Measurements from ENCODE around the gene MX2.

MX2 gene

GRCh38 chr21:41378849-41379248 lies 17.0 kb downstream of the MX2 start:
- no peak for FAIRE-seq

DNA sequence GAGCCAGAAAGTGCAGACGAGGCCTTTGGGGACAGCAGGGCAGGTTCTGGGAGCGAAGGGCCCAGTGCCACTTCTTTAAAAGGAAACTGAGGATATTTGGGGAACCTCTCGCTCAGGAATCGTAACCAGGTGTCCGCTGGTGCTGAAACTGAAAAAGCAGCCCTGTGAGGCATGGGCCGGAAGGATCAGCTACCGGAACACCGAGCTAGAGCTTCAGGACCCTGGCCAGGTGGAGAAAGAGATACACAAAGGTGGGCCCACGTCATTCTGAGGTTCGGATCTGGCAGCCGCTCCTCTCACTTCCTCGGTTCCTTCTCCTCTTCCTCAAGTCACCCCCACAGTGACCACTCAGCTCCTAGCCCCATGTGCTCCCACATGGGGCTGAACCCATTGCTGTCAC lies 18.1 kb downstream of the MX2 start:
- FAIRE-seq, result no peak

More at GRCh38 chr21:41378849-41379248, 17.0 kb downstream of the MX2 start:
- DNase-seq (ENCODE audit: insufficient read length, low spot score), result no peak

GRCh38 chr21:41381731-41382130 lies 19.9 kb downstream of the MX2 start:
- DNase-seq (ENCODE audit: insufficient read length, low spot score) (no peak), FAIRE-seq (no peak)

More for the DNA sequence above, 18.1 kb downstream of the MX2 start:
- no peak for DNase-seq (ENCODE audit: insufficient read length, low spot score)

- FAIRE-seq (no peak), DNase-seq (ENCODE audit: insufficient read length, low spot score) (no peak)
Observed at GRCh38 chr21:41387042-41387819, 25.4 kb downstream of the MX2 start.

GRCh38 chr21:41387824-41388223 lies 26.0 kb downstream of the MX2 start:
- FAIRE-seq (no peak), DNase-seq (ENCODE audit: insufficient read length, low spot score) (no peak)

GRCh38 chr21:41388259-41388658 lies 26.4 kb downstream of the MX2 start:
- FAIRE-seq (no peak), DNase-seq (ENCODE audit: insufficient read length, low spot score) (no peak)

GRCh38 chr21:41390043-41390639 lies 28.3 kb downstream of the MX2 start:
- FAIRE-seq, result no peak
- DNase-seq (ENCODE audit: insufficient read length, low spot score), result no peak

DNA sequence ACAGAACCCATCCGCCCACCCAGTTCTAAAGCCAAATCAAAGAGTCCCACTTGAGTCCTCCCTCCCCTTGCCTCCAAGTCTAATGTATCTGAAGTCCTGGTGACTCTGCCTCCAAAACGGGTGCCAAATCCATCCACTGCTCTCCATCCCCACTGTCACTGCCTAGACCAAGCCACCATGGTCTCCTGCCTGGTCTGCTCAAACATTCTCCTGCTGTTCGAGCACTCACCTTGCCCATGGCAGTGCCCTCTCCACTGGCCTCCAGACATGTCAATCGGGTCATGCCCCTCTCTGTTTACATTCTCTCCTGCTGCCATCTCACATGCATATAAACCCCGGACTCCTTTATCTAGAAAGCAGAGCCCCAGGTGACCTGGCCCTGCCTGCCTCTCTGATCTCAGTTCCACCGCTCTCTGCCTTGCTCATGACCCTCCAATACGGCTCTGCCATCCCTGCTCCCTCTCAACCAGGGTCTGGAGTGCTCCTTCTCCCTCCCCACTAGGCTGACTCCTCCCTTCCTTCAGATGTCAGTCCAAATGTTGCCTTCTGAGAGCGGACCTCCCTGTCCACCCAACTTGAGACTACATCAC lies 32.1 kb downstream of the MX2 start:
- DNase-seq (ENCODE audit: insufficient read length, low spot score), result no peak
- FAIRE-seq, result no peak

GRCh38 chr21:41396558-41397075 lies 34.8 kb downstream of the MX2 start:
- DNase-seq (ENCODE audit: insufficient read length, low spot score), result no peak
- FAIRE-seq, result no peak

DNA sequence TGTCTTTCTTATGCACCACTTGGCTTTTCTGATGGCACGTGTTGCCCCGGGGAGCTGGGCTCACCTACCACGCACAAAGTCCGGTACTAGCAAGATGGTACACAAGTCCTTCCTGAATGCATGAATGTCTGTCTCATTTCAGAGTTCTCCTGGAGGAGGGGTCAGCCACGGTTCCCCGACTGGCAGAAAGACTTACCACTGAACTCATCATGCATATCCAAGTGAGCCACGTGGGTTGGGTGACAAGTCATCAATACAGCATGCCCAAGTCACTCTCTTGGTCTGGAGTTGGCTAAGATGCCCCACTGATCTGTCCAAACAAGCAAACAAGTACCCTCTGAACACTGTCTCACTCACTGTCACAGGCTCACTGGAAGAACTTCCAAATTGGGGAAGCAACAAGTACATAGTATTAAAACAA lies 35.7 kb downstream of the MX2 start:
- FAIRE-seq (no peak), DNase-seq (ENCODE audit: insufficient read length, low spot score) (no peak)

- DNase-seq (ENCODE audit: insufficient read length, low spot score) (no peak), FAIRE-seq (no peak)
Observed at GRCh38 chr21:41398251-41398650, 36.4 kb downstream of the MX2 start.

DNA sequence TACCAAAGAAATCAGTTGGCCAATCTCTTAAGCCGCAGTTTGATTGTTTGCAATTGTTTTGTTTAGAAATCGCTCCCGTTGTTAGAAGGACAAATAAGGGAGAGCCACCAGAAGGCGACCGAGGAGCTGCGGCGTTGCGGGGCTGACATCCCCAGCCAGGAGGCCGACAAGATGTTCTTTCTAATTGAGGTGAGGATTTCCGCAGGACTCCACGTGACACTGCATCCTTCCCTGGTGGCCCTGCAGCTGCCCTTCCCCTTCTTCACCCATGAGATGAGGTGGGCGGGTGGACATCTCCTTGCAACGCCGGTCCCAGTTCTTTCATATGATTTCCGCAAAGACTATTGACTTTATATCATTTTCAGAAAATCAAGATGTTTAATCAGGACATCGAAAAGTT lies 37.0 kb downstream of the MX2 start:
- FAIRE-seq (no peak), DNase-seq (ENCODE audit: insufficient read length, low spot score) (no peak)

DNA sequence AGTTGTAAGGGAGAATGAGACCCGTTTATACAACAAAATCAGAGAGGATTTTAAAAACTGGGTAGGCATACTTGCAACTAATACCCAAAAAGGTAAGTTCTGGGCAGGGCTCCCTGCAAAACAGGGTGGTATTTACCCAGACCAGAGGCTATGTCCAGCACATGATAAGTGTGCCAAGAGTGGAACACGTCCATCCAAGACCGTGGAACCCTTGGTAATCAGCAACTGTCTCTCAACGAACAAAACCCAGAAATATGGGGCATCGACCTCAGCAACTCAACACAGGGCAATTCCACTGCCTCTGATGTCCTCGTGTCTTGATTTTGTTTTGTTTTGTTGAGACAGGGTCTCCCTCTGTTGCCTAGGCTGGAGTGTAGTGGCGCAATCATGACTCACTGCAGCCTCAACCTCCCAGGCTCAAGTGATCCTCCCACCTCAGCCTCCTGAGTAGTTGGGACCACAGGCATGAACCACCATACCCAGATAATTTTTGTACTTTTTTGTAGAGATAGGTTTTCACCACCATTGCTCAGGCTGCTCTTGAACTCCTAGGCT lies 37.5 kb downstream of the MX2 start:
- FAIRE-seq, result no peak
- no peak for DNase-seq (ENCODE audit: insufficient read length, low spot score)

DNA sequence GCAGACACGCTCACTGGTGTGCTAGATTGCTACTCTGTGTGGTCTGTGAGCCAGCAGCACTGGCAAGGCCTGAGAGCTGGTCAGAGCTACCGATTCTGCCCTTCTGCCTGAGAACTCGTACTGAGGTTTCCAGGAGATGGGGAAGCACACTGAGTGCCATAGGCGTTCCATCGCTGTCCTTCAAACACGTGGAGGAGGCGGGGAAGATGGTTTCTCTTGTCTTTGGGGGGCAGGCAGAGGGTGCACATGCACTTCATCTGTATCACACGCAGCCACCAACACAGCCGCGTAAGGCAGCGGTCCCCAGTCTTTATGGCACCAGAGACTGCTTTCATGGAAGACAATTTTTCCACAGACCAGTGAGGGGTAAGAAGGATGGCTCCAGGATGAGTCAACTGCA lies 40.4 kb downstream of the MX2 start:
- FAIRE-seq (no peak), DNase-seq (ENCODE audit: insufficient read length, low spot score) (no peak)

DNA sequence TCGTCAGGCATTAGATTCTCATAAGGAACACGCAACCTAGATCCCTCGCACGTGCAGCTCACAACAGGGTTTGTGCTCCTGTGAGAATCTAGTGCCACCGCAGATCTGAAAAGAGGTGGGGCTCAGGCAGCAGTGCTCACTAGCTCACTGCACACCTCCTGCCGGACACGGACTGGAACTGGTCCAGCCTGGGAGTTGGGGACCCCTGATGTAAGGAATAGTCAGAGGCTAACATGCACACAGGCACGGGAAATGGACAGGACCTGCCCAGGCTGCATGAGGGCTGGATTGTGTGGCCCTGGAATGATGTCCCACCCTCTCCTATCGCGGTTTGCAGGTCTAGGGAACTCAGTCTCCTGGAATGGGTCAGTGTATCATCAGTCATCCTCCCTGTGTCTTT lies 41.0 kb downstream of the MX2 start:
- DNase-seq (ENCODE audit: insufficient read length, low spot score) (no peak), FAIRE-seq (no peak)

GRCh38 chr21:41403331-41403730 lies 41.5 kb downstream of the MX2 start:
- FAIRE-seq (no peak), DNase-seq (ENCODE audit: insufficient read length, low spot score) (no peak)

DNA sequence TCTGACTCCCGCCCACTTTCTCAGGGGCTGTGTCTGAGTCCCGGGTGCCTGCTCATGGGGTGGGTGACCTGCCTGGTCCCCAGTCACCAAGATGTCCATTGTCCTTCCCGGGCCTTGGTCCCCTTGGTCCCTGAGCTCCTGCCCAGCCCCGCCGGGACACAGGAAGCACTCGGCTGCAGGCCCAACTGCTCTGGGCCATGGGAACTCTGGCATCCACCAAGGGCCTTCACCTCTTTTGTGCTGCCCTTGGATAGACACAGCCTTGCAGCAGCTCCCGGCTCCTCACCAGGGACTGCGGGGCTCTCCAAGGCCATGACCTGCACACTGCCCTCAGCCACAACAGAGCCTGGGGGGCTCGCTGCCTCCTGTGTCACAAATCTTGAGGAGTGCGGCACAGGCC lies 42.1 kb downstream of the MX2 start:
- no peak for DNase-seq (ENCODE audit: insufficient read length, low spot score)
- FAIRE-seq, result no peak

DNA sequence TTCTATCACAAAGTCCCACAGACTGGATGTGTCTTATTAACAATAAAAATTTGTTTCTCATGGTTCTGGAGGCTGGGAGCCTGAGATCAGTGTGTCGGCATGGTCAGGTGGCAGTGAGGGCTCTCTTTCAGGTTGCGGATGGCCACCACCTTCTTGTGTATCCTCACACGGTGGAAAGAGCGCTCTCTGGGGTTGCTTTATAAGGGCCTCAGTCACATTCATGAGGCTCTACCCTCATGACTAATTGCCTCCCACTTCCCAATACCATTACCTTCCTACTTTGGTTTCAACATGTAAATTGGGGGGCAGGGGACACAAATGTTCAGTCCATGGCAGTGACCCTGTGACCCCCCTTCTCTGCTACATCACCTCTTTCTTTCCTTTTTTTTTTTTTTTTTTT lies 43.5 kb downstream of the MX2 start:
- FAIRE-seq, result no peak
- no peak for DNase-seq (ENCODE audit: insufficient read length, low spot score)

DNA sequence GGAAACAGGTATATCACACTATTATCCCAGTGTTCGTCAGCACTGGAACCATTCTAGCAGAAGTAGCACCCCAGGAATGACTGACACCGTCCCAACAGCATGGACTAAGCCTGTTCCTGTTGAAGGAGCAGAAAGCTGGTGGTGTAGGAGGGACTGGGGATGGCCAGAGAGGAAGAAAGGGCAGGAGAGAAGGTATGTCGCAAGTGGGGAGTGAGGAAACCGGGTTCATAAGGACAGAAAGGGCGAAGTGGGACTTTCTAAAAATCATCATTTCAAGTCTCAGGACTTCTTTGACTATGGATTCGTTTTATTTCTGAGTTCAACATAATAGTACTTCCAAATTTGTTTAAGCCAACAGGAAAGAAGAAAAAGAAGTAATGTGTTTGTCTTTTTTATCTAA lies 44.5 kb downstream of the MX2 start:
- DNase-seq (ENCODE audit: insufficient read length, low spot score), result no peak
- FAIRE-seq, result no peak

DNA sequence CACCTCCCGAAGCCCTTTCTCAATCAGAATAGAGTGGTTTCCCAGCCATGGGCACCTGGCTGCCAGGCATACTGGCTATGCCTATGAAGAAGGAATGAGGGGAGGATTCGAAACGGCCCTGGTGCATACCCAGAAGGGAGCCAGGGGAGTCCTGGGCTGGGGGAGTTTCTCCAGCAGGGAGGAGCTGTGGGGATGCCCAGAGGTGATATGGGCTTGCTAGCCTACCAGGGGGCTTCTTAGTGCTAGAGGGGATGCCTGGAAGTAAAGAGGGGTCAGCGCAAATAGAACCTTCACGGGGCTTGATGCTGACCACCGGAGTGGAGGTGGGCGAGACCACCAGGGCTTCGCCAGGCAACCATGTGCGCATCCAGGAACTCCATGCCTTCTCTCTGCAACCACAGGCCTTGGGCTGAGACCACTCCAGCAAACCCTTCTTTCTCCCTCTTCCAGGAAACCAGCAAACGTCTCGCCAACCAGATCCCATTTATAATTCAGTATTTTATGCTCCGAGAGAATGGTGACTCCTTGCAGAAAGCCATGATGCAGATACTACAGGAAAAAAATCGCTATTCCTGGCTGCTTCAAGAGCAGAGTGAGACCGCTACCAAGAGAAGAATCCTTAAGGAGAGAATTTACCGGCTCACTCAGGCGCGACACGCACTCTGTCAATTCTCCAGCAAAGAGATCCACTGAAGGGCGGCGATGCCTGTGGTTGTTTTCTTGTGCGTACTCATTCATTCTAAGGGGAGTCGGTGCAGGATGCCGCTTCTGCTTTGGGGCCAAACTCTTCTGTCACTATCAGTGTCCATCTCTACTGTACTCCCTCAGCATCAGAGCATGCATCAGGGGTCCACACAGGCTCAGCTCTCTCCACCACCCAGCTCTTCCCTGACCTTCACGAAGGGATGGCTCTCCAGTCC lies 46.0 kb downstream of the MX2 start:
- no peak for DNase-seq (ENCODE audit: insufficient read length, low spot score)
- FAIRE-seq, result no peak

- no peak for DNase-seq (ENCODE audit: insufficient read length, low spot score)
- no peak for FAIRE-seq
Observed at GRCh38 chr21:41410361-41410760, 48.5 kb downstream of the MX2 start.

All from GM19239 (cell line).